Activated CD4-positive, alpha-beta T cell treated with anti-CD3 and anti-CD28 coated beads, Interleukin-2, amount 50 U/mL, for 48 hours (primary cell): ENCODE data around the gene IP6K3.

Experiments used
- DNase-seq, 2 experiments: peaks; one replicate each; pipeline ENCODE4 v3.0.0-alpha.2; 2020

The IP6K3 gene

GRCh38 chr6:33746651-33747100 is at the start of gene IP6K3:
Gene IP6K3 (minus strand): TSS chr6:33746905. CDS start chr6:33735476, 11,429 bp downstream.
- DNase-seq = no peak

- no peak for DNase-seq
Measured at GRCh38 chr6:33794910-33795623, 48.4 kb upstream of the IP6K3 start.

GRCh38 chr6:33792981-33793380 is 46.3 kb upstream of the IP6K3 start:
- DNase-seq = no peak

GRCh38 chr6:33791620-33792019 is 44.9 kb upstream of the IP6K3 start:
- DNase-seq = no peak

- DNase-seq = no peak
Measured at GRCh38 chr6:33790910-33791309, 44.2 kb upstream of the IP6K3 start.

- no peak for DNase-seq
Measured at GRCh38 chr6:33790379-33790778, 43.7 kb upstream of the IP6K3 start.

- no peak for DNase-seq
Measured at GRCh38 chr6:33789550-33789895, 42.8 kb upstream of the IP6K3 start.

GRCh38 chr6:33788694-33789549 is 42.2 kb upstream of the IP6K3 start, which contains the start of gene LEMD2:
Gene LEMD2 (minus strand): TSS chr6:33789130. CDS start chr6:33789116, 14 bp downstream.
- DNase-seq = peak; percentile 94 to 96

- peak; percentile 61 to 67 for DNase-seq
Measured at GRCh38 chr6:33787954-33788693, 41.4 kb upstream of the IP6K3 start.

GRCh38 chr6:33787346-33787953 is 40.7 kb upstream of the IP6K3 start:
- DNase-seq = no peak

- no peak for DNase-seq
Measured at GRCh38 chr6:33786736-33787135, 40.0 kb upstream of the IP6K3 start.

- DNase-seq = no peak
Measured at GRCh38 chr6:33785778-33786177, 39.1 kb upstream of the IP6K3 start.

GRCh38 chr6:33784787-33785186 is 38.1 kb upstream of the IP6K3 start:
- no peak for DNase-seq

GRCh38 chr6:33783781-33784520 is 37.2 kb upstream of the IP6K3 start:
- DNase-seq = no peak

- no peak for DNase-seq
Measured at GRCh38 chr6:33782561-33782960, 35.9 kb upstream of the IP6K3 start.

- no peak for DNase-seq
Measured at GRCh38 chr6:33781131-33781975, 34.6 kb upstream of the IP6K3 start.

GRCh38 chr6:33779895-33780294 is 33.2 kb upstream of the IP6K3 start:
- DNase-seq = no peak

GRCh38 chr6:33779290-33779689 is 32.6 kb upstream of the IP6K3 start:
- no peak for DNase-seq

- DNase-seq = no peak
Measured at GRCh38 chr6:33778444-33779121, 31.9 kb upstream of the IP6K3 start.
